GM12801 (cell line): ENCODE measurements around the gene KIRREL3.

Experiments used
- TF ChIP-seq, protein P1 (sequence below): IDR thresholded peaks from one replicate; pipeline ENCODE4 v1.5.1; 2011; ENCODE audit warnings: control low read depth; ENCODE audit not compliant: insufficient read length; ENCODE audit errors: extremely low read depth

KIRREL3 gene

DNA sequence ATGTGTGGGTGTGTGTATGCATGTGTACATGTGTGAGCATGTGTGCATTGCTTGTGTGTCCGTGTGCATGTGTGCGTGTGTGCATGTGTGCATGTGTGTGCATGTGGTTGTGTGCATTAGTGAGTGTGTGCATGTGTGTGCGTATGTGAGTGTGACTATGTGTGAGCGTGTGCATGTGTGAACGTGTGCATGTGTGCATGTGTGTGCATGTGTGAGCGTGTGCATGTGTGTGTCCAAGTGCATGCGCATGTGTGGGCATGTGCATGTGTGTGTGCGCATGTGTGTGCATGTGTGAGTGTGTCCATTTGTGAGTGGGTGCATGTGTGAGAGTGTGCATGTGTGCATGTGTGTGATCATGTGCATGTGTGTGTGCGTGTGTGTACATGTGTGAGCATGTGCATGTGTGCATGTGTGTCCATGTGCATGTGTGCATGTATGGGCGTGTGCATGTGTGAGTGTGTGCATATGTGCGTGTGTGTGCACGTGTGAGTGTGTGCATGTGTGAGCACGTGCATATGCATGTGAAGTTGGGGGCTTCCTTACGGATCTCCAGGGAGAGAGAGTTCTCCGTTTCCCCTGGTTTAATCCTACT lies 549.3 kb downstream of the KIRREL3 start:
- TF ChIP-seq, protein P1, sequence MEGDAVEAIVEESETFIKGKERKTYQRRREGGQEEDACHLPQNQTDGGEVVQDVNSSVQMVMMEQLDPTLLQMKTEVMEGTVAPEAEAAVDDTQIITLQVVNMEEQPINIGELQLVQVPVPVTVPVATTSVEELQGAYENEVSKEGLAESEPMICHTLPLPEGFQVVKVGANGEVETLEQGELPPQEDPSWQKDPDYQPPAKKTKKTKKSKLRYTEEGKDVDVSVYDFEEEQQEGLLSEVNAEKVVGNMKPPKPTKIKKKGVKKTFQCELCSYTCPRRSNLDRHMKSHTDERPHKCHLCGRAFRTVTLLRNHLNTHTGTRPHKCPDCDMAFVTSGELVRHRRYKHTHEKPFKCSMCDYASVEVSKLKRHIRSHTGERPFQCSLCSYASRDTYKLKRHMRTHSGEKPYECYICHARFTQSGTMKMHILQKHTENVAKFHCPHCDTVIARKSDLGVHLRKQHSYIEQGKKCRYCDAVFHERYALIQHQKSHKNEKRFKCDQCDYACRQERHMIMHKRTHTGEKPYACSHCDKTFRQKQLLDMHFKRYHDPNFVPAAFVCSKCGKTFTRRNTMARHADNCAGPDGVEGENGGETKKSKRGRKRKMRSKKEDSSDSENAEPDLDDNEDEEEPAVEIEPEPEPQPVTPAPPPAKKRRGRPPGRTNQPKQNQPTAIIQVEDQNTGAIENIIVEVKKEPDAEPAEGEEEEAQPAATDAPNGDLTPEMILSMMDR, result no peak

DNA sequence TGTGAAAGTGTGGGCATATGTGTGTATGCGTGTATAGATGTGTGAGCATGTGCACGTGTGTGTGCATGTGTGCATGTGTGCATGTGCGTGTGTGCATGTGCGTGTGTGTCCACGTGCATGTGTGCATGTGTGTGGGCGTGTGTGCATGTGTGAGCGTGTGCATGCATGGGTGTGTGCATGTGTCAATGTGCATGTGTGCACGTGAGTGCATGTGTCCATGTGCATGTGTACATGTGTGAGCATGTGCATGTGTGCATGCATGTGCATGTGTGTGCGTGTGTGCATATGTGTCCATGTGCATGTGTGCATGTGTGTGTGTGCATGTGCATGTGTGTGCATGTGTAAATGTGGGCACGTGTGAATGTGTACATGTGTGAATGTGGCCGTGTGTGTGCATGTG lies 549.8 kb downstream of the KIRREL3 start:
- TF ChIP-seq, protein P1, result no peak

DNA sequence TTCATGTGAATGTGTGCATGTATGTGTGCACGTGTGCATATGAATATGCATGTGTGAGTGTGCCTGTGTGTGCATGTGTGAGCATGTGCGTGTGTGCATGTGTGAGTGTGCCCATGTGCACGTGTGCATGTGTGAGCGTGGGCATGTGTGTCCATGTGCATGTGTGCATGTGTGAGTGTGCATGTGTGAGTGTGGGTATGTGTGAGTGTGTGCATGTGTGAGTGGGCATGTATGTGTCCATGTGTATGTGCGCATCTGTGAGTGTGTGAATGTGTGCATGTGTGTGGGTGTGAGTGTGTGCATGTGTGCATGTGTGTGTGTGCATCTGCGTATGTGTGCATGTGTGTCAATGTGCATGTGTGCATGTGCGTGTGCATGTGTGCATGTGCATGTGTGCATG lies 550.4 kb downstream of the KIRREL3 start:
- TF ChIP-seq, protein P1, result no peak

DNA sequence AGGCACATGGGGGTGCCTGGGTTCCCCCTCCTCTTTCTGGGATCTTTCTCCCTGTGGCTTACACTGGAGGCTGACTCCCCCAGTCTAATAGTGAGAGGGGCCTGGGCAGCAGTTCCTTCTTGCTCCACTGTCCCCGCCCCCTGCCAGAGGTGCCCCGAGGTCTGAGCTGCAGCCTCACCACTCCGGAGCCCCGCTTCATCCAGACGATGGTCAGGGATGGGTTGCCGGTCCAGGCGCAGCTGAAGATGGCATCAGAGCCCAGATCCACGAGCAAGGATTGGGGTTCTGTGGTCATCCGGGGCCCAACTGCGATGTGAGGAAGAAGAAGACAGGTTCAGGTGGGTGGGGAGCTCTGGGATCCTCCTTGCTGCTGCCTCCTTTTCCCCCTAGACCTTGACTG lies 554.0 kb downstream of the KIRREL3 start:
- TF ChIP-seq, protein P1, result no peak

DNA sequence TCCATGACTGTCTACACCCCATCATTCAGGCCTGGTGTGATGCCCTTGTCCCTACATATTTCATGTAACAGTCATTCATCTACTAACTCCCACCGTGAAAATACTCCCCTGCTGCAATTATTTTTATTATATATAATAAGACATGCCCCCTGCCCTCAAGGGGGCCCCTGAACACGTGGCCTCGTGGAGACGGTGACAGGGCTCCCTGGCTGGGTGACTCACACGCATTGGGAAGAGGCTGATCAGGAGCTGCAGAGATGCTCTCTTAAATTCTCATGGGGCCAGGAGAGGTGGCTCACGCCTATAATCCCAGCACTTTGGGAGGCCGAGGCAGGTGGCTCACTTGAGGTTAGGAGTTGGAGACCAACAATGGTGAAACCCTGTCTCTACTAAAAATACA lies 556.5 kb downstream of the KIRREL3 start:
- TF ChIP-seq, protein P1, result no peak

DNA sequence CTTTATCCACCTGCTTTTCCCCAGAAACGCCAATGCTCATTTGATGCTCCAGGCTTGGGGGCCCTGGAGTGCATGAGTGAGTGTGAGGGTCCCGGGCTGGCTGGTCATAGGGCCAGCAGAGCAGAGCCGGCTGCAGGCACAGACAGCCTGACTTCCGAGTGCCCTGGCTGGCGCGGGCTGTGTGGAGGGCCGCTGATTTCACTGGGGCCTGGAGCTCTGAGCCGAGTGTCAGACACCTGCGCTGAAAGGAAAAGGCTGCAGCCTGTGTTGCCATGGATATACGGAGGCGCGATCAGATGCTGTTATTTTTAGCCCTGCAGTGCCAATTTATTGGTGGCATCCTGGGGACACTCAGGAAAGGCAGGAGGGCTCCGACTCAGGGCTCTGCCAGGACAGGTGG lies 557.5 kb downstream of the KIRREL3 start:
- TF ChIP-seq, protein P1, result no peak

DNA sequence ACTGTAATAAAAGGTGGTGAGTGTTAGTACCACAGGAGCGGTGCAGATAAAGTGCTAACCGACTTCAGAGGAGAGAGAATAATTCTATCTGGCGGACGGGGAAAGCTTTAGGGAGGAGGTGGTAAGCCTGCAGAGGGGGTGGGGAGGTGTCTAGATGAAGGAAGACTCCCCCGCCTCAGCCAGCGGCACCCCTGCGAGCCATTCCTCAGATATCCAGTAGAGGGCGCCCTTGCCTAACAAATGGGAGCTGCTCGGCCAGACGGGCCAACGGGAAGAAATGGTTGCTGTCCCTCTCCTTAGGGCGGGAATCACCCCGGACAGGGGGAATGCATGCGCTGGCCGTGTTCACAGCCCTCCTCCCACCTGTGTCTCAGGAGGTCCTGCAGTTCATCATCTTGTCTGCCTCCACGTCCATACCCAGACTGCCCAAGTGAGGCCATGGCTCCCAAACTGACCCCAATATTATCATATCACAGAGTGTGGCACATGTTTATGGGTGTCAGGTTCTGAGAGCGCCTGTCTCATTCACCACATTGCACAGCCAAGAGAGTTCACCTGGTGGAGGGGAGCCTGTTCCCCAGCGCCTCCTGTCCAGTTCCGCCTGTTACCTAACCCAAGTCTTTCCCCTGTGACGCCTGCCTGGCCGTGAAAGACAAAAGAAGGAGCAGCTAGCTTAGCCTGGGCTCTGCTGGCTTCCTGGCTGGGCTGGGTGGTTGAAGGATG lies 559.6 kb downstream of the KIRREL3 start:
- TF ChIP-seq, protein P1, result no peak
